HCT116 (cell line): ENCODE data around the gene SELENOK. TPM values are rescaled to one million over a fixed set of nuclear protein-coding genes. Genes with fewer than 3 reads are reported as not detected.

Experiments
- ATAC-seq: fragments of 200-7000 bp; cut with Tn5 transposase; 2 replicates; pipeline ENCODE4 v1.9.1; 2020; ENCODE audit warnings: mild to moderate bottlenecking, moderate library complexity
- BruUV-seq: library from RNA; stranded (reverse); fragments of 400-500 nt; replicated peaks from 2 replicates; lab custom pipeline; 2021; lab: Mats Ljungman, UMichigan
- CTCF ChIA-PET: fragments of 300-600 bp; sonication (Branson Sonifier 250); formaldehyde crosslinking; loops from one replicate; lab custom pipeline; 2021; ENCODE audit warnings: antibody characterized with exemption; lab: Charles Lee
- POLR2A ChIA-PET: fragments of 300-600, 350-600 bp; sonication (Branson Sonifier 250); formaldehyde crosslinking; loops from one replicate; lab custom pipeline; 2021; ENCODE audit warnings: antibody characterized with exemption; lab: Charles Lee
- RAD21 ChIA-PET, 2 experiments: fragments of 300-600 bp; sonication (Branson Sonifier 250); formaldehyde crosslinking; loops; one replicate each; lab custom pipeline; 2023; ENCODE audit warnings: low total read pairs in 2 of 2; ENCODE audit not compliant: uncharacterized antibody in 2 of 2, unreplicated experiment in 2 of 2, low non-redundant PET in 1 of 2; lab: Charles Lee
- DNase-seq: peaks from one replicate; pipeline ENCODE4 v3.0.0-alpha.2; 2010; ENCODE audit warnings: low read depth, low spot score
- H2AFZ ChIP-seq: fragments of 200-600 bp; shearing (Covaris generic), sonication (generic); 2 replicates; pipeline ENCODE4 v1.6.1; 2017; ENCODE audit warnings: low read depth, mixed run types, mixed read lengths, antibody characterized with exemption, low read length; ENCODE audit not compliant: poor library complexity, severe bottlenecking
- H3K27ac ChIP-seq: 2 replicates; pipeline ENCODE4 v1.5.1; 2012; ENCODE audit warnings: low read depth, low read length
- H3K27me3 ChIP-seq: fragments of 200-600 bp; sonication (generic); 2 replicates; pipeline ENCODE4 v1.6.1; 2016; ENCODE audit warnings: mixed run types, low read length, mixed read lengths; ENCODE audit not compliant: insufficient read depth
- H3K36me3 ChIP-seq, 2 experiments: fragments of 200-500 bp in 1 of 2; fragments of 200-600 bp in 1 of 2; sonication (Bioruptor generic) in 1 of 2; sonication (generic) in 1 of 2; 2 replicates each; pipeline versions ENCODE4 v1.5.1 to v1.6.1; 2014 to 2016; ENCODE audit warnings: low read length in 2 of 2, inconsistent platforms in 1 of 2, mixed read lengths in 1 of 2, mixed run types in 1 of 2; ENCODE audit not compliant: insufficient read depth in 2 of 2, control insufficient read depth in 1 of 2
- H3K4me1 ChIP-seq, 2 experiments: fragments of 200-600 bp in 1 of 2; sonication (generic) in 1 of 2; 2 replicates each; pipeline versions ENCODE4 v1.5.1 to v1.6.1; 2012 to 2017; ENCODE audit warnings: low read length in 2 of 2, inconsistent platforms in 1 of 2, mild to moderate bottlenecking in 1 of 2, mixed read lengths in 1 of 2, mixed run types in 1 of 2, moderate library complexity in 1 of 2; ENCODE audit not compliant: insufficient read depth in 2 of 2, control insufficient read depth in 1 of 2
- H3K4me2 ChIP-seq: fragments of 200-600 bp; sonication (generic); 2 replicates; pipeline ENCODE4 v1.6.1; 2017; ENCODE audit warnings: mixed run types, low read length, mixed read lengths
- H3K4me3 ChIP-seq, 2 experiments: fragments of 200-600 bp in 1 of 2; sonication (generic) in 1 of 2; replicated peaks in 1 of 2; 2 replicates each; pipeline ENCODE4 v1.5.1; 2011 to 2016; ENCODE audit warnings: low read length in 2 of 2, control low read depth in 1 of 2, low read depth in 1 of 2, mild to moderate bottlenecking in 1 of 2, mixed read lengths in 1 of 2, mixed run types in 1 of 2
- H3K79me2 ChIP-seq: fragments of 200-600 bp; sonication (generic); 2 replicates; pipeline ENCODE4 v1.6.1; 2017; ENCODE audit warnings: mild to moderate bottlenecking, mixed run types, low read length, moderate library complexity, mixed read lengths; ENCODE audit not compliant: insufficient read depth
- H3K9ac ChIP-seq: fragments of 200-600 bp; sonication (generic); 2 replicates; pipeline ENCODE4 v1.6.1; 2016; ENCODE audit warnings: low read length, mixed read lengths
- H3K9me2 ChIP-seq: fragments of 200-600 bp; sonication (generic), shearing (Covaris generic); 2 replicates; pipeline ENCODE4 v1.6.1; 2017; ENCODE audit warnings: mixed run types, mild to moderate bottlenecking, moderate library complexity; ENCODE audit not compliant: insufficient read depth
- H3K9me3 ChIP-seq, 2 experiments: fragments of 200-500 bp in 1 of 2; fragments of 200-600 bp in 1 of 2; sonication (Bioruptor generic) in 1 of 2; sonication (generic) in 1 of 2; 2 replicates each; pipeline ENCODE4 v1.6.1; 2014 to 2017; ENCODE audit warnings: low read length in 2 of 2, mixed read lengths in 2 of 2, inconsistent platforms in 1 of 2, low read depth in 1 of 2, mild to moderate bottlenecking in 1 of 2, mixed run types in 1 of 2, moderate library complexity in 1 of 2; ENCODE audit not compliant: control insufficient read depth in 1 of 2, insufficient read depth in 1 of 2
- H4K20me1 ChIP-seq: fragments of 200-600 bp; sonication (generic), shearing (Covaris generic); 2 replicates; pipeline ENCODE4 v1.6.1; 2017; ENCODE audit warnings: mixed run types, mild to moderate bottlenecking, moderate library complexity; ENCODE audit not compliant: insufficient read depth
- ATF3 ChIP-seq: IDR thresholded peaks from 2 replicates; pipeline ENCODE4 v1.6.1; 2012
- CEBPB ChIP-seq: IDR thresholded peaks from 2 replicates; pipeline ENCODE4 v1.6.1; 2012; ENCODE audit warnings: low read depth
- CTCF ChIP-seq, 3 experiments: fragments of 200-600 bp in 1 of 3; sonication (generic) in 1 of 3; IDR thresholded peaks in 2 of 3; conservative IDR thresholded peaks in 1 of 3; 2 replicates each; pipeline ENCODE4 v1.5.1; 2012 to 2017; ENCODE audit warnings: low read depth in 2 of 3, low read length in 2 of 3, antibody characterized with exemption in 1 of 3, borderline replicate concordance in 1 of 3, control low read depth in 1 of 3, mild to moderate bottlenecking in 1 of 3, mixed read lengths in 1 of 3, mixed run types in 1 of 3, moderate library complexity in 1 of 3; ENCODE audit not compliant: insufficient read depth in 1 of 3
- EGR1 ChIP-seq: IDR thresholded peaks from 2 replicates; pipeline ENCODE4 v1.6.1; 2012; ENCODE audit warnings: low read depth
- ELF1 ChIP-seq: IDR thresholded peaks from 2 replicates; pipeline ENCODE4 v1.6.1; 2012; ENCODE audit warnings: low read depth, borderline replicate concordance
- EZH2 ChIP-seq: fragments of 200-600 bp; sonication (generic); IDR thresholded peaks from 2 replicates; pipeline ENCODE4 v1.6.1; 2017; ENCODE audit warnings: antibody characterized with exemption, mixed run types
- EZH2phosphoT487 ChIP-seq: fragments of 200-600 bp; IDR thresholded peaks from 2 replicates; pipeline ENCODE4 v1.6.1; 2018; ENCODE audit warnings: antibody characterized with exemption, borderline replicate concordance
- JUND ChIP-seq: IDR thresholded peaks from 2 replicates; pipeline ENCODE4 v1.6.1; 2012
- MAX ChIP-seq: IDR thresholded peaks from 2 replicates; pipeline ENCODE4 v1.6.1; 2012
- POLR2A ChIP-seq: IDR thresholded peaks from 2 replicates; pipeline ENCODE4 v1.7.0; 2011; ENCODE audit warnings: borderline replicate concordance; ENCODE audit not compliant: insufficient read depth, insufficient read length; ENCODE audit errors: extremely low read depth
- POLR2AphosphoS5 ChIP-seq: IDR thresholded peaks from 2 replicates; pipeline ENCODE4 v1.6.1; 2011; ENCODE audit warnings: mild to moderate bottlenecking, low read depth, low read length, moderate library complexity
- RAD21 ChIP-seq: IDR thresholded peaks from 2 replicates; pipeline ENCODE4 v1.6.1; 2012; ENCODE audit warnings: low read depth, mild to moderate bottlenecking
- SIN3A ChIP-seq: IDR thresholded peaks from 2 replicates; pipeline ENCODE4 v1.6.1; 2012; ENCODE audit warnings: low read depth
- SP1 ChIP-seq: IDR thresholded peaks from 2 replicates; pipeline ENCODE4 v1.6.1; 2012; ENCODE audit warnings: low read depth
- SRF ChIP-seq: IDR thresholded peaks from 2 replicates; pipeline ENCODE4 v1.6.1; 2012; ENCODE audit warnings: low read depth
- TCF7L2 ChIP-seq: IDR thresholded peaks from 2 replicates; pipeline ENCODE4 v1.7.0; 2011; ENCODE audit warnings: borderline replicate concordance, inconsistent platforms; ENCODE audit not compliant: insufficient read depth, insufficient read length; ENCODE audit errors: extremely low read depth
- YY1 ChIP-seq: IDR thresholded peaks from 2 replicates; pipeline ENCODE4 v1.6.1; 2011; ENCODE audit warnings: low read length, low read depth, moderate library complexity, mild to moderate bottlenecking; ENCODE audit not compliant: insufficient replicate concordance; ENCODE audit errors: extremely low read depth
- ZBTB33 ChIP-seq: IDR thresholded peaks from 2 replicates; pipeline ENCODE4 v1.6.1; 2011; ENCODE audit warnings: mild to moderate bottlenecking, low read length, moderate library complexity; ENCODE audit not compliant: insufficient replicate concordance; ENCODE audit errors: extremely low read depth
- ZFX ChIP-seq: fragments of 450-650 bp; IDR thresholded peaks from 2 replicates; pipeline ENCODE4 v1.6.1; 2017
- ZNF274 ChIP-seq: fragments of 200-500 bp; sonication (Bioruptor generic); IDR thresholded peaks from 2 replicates; pipeline ENCODE4 v1.6.1; 2014; ENCODE audit warnings: mild to moderate bottlenecking, low read depth, low read length, inconsistent platforms
- intact Hi-C: fragments of 100-400 bp; cut with micrococcal nuclease; formaldehyde crosslinking; loops from 2 replicates; pipeline ENCODE4 v1.10.0; 2022
- total RNA-seq: library from RNA; stranded (reverse); gene quantifications from one replicate; pipeline ENCODE4 v1.2.1, GENCODE V29; 2021; ENCODE audit not compliant: unreplicated experiment

Gene SELENOK
- total RNA-seq, 1 experiment from 2014 or later, result 35.1 TPM

GRCh38 chr3:53900666-53901331 lies 9.1 kb upstream of the SELENOK start:
- no peaks in the 10 kb centered on the region for H3K36me3 ChIP-seq
- DNase-seq, result no peak
- no peaks in the 10 kb centered on the region for H3K27me3 ChIP-seq
- TF ChIP-seq SIN3A, result no peak
- no peak for TF ChIP-seq TCF7L2
- TF ChIP-seq ATF3, result no peak
- TF ChIP-seq ELF1, result no peak
- TF ChIP-seq RAD21, result no peak
- TF ChIP-seq EGR1, result no peak
- TF ChIP-seq CEBPB, result no peak
- no peak for TF ChIP-seq JUND
- TF ChIP-seq EZH2phosphoT487, result no peak
- no peak for TF ChIP-seq EZH2
- no peak for TF ChIP-seq SP1
- TF ChIP-seq YY1, result no peak
- no peak for TF ChIP-seq ZNF274
- TF ChIP-seq ZFX, result no peak
- TF ChIP-seq CTCF (IDR thresholded peaks at IDR 0.05 in 2 of 3, conservative IDR thresholded peaks at IDR 0.05 in 1 of 3; ENCODE audit: borderline replicate concordance in 1 of 3, insufficient read depth in 1 of 3, low read depth in 2 of 3, low read length in 2 of 3), result no peak
- no peak for TF ChIP-seq POLR2AphosphoS5
- no peak for TF ChIP-seq POLR2A
- TF ChIP-seq ZBTB33, result no peak
- TF ChIP-seq MAX, result no peak
- TF ChIP-seq SRF, result no peak
- TF ChIP-seq, all 23 proteins: peak for 0
- no peak for ATAC-seq
- intact Hi-C loops, result no loop called here
- Histone ChIP-seq H3K9ac (no peak overlapping the region), H3K9me3 (no peaks in the 10 kb centered on the region), H2AFZ (no peak overlapping the region), H3K4me3 (no peak overlapping the region), H3K4me1 (no peaks in the 10 kb centered on the region), H3K79me2 (no peaks in the 10 kb centered on the region), H3K4me2 (no peak overlapping the region), H4K20me1 (no peaks in the 10 kb centered on the region), H3K9me2 (no peaks in the 10 kb centered on the region), H3K27ac (no peak overlapping the region)
- BruUV-seq, result no TSS peak
- CTCF ChIA-PET, result no interaction called here
- POLR2A ChIA-PET, result interaction anchor here (2.3 kb wide), 1 partner anchor 9 kb away, joined by 6 read pairs; the partner anchor contains the start of gene SELENOK
- RAD21 ChIA-PET, result no interaction called here
